ENCODE results near the gene MYNN. TPM values are rescaled to one million over a fixed set of nuclear protein-coding genes. Genes with fewer than 3 reads are reported as not detected.

Gene MYNN
- total RNA-seq, 1 donor from 2014 or later = 13.0 TPM

- no peak for TF ChIP-seq CTCF (IDR thresholded peaks at IDR 0.05; ENCODE audit: unreplicated experiment)
- no peak for DNase-seq (ENCODE audit: low spot score)
- no peak overlapping the region for H3K27ac Mint-ChIP-seq (ENCODE audit: unreplicated experiment)
- peaks cover 4% of the 10 kb centered on the region for H3K9me3 Mint-ChIP-seq (ENCODE audit: unreplicated experiment)
- peaks cover 10% of the 10 kb centered on the region for H3K36me3 Mint-ChIP-seq (ENCODE audit: low read depth, unreplicated experiment)
- peaks cover 16% of the 10 kb centered on the region for H3K4me1 Mint-ChIP-seq (ENCODE audit: unreplicated experiment)
- peaks cover 2% of the 10 kb centered on the region for H3K27me3 Mint-ChIP-seq (ENCODE audit: unreplicated experiment)
- peak overlapping the region; percentile 90 for H3K4me3 Mint-ChIP-seq (ENCODE audit: unreplicated experiment)
Observed at GRCh38 chr3:169811631-169812331, 38.6 kb downstream of the MYNN start.

DNA sequence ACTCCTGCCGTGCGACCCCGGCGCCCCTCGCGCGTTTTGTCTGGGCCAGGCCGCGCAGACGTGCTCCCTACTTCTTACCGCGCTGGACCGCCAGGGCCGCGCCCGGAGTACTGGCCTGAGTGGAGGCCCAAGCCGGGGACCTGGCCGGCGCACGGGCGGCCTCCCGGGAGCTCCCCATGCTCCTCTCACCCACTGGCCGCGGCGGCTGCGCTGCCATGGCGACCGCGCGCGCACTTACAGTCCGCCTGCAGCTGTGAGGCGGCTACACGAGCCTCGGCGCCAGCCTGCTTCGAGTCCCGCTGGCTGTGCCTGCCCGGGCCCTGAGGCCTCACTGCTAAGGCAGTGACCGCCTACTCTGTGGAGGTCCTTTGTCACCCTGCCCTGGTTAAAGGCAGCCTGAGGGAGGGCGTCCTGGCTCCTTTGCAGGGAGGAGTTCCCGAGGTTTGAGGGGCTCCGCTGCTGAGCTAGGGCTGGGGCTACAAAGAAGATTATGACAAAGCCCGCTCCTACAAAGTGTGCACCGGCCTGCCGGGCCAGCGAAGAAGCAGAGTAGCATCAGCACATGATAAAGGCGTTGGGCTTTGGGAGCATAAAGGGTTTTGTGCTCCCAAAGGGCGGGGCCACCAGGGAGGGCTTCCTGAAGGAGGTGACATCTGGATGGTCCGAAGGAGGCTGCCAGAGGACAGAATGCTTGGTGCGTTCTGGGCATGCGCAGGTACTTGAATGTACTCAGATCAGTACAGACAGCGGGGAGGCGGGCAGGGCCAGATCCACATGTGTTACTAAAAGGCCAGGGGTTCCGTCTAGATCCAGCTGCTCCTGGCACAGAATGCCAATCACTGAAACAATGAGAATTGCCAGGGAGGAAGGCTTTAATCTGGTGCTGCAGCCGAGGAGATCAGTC, 39.4 kb downstream of the MYNN start, which contains the start of the genes LRRC34 and LRRIQ4:
LRRC34 (minus strand) TSS at position 573 of the 904 bp plus-strand sequence; CDS start at position 217, 356 bp downstream.
LRRIQ4 (plus strand) TSS at position 539 of the 904 bp plus-strand sequence. CDS start 9,052 bp downstream, outside the sequence.
- peak; percentile 67 for DNase-seq (ENCODE audit: low spot score)
- Mint-ChIP-seq H3K4me3 (ENCODE audit: unreplicated experiment) (peak within 1 kb of the TSS; percentile 90), H3K9me3 (ENCODE audit: unreplicated experiment) (peaks cover 4% of the 10 kb centered on the region), H3K27ac (ENCODE audit: unreplicated experiment) (peak within 1 kb of the TSS; percentile 28), H3K4me1 (ENCODE audit: unreplicated experiment) (peaks cover 17% of the 10 kb centered on the region), H3K36me3 (ENCODE audit: low read depth, unreplicated experiment) (peaks cover 12% of the 10 kb centered on the region), H3K27me3 (ENCODE audit: unreplicated experiment) (peaks cover 3% of the 10 kb centered on the region)
- no peak for TF ChIP-seq CTCF (IDR thresholded peaks at IDR 0.05; ENCODE audit: unreplicated experiment)

GRCh38 chr3:169813278-169813677, 40.1 kb downstream of the MYNN start:
- H3K4me1 Mint-ChIP-seq (ENCODE audit: unreplicated experiment) = peaks cover 21% of the 10 kb centered on the region
- peaks cover 3% of the 10 kb centered on the region for H3K27me3 Mint-ChIP-seq (ENCODE audit: unreplicated experiment)
- no peak for TF ChIP-seq CTCF (IDR thresholded peaks at IDR 0.05; ENCODE audit: unreplicated experiment)
- no peak for DNase-seq (ENCODE audit: low spot score)
- H3K27ac Mint-ChIP-seq (ENCODE audit: unreplicated experiment) = peak overlapping the region; percentile 28
- H3K9me3 Mint-ChIP-seq (ENCODE audit: unreplicated experiment) = peaks cover 4% of the 10 kb centered on the region
- peaks cover 13% of the 10 kb centered on the region for H3K36me3 Mint-ChIP-seq (ENCODE audit: low read depth, unreplicated experiment)
- peak overlapping the region; percentile 80 for H3K4me3 Mint-ChIP-seq (ENCODE audit: unreplicated experiment)

GRCh38 chr3:169813757-169814517, 40.7 kb downstream of the MYNN start:
- Mint-ChIP-seq H3K27me3 (ENCODE audit: unreplicated experiment) (peaks cover 3% of the 10 kb centered on the region), H3K9me3 (ENCODE audit: unreplicated experiment) (peaks cover 4% of the 10 kb centered on the region), H3K27ac (ENCODE audit: unreplicated experiment) (peak overlapping the region; percentile 28), H3K4me3 (ENCODE audit: unreplicated experiment) (peak overlapping the region; percentile 80), H3K4me1 (ENCODE audit: unreplicated experiment) (peaks cover 22% of the 10 kb centered on the region), H3K36me3 (ENCODE audit: low read depth, unreplicated experiment) (peaks cover 13% of the 10 kb centered on the region)
- no peak for DNase-seq (ENCODE audit: low spot score)
- TF ChIP-seq CTCF (IDR thresholded peaks at IDR 0.05; ENCODE audit: unreplicated experiment) = no peak
